TTC549 (cell line): ENCODE data around the gene CDKN1B.
"Not testable (repeated sequence)": the region's sequence is repeated elsewhere in the genome, so short reads cannot be mapped to it uniquely, and the experiment has no call there.

Experiments used
- FAIRE-seq: peaks from 2 replicates; lab custom pipeline; 2012; peaks lifted over from hg19 to GRCh38; lab: Jason Lieb, UNC

Gene CDKN1B

GRCh38 chr12:12724421-12725085 is 7.4 kb downstream of the CDKN1B start:
- no peak for FAIRE-seq

DNA sequence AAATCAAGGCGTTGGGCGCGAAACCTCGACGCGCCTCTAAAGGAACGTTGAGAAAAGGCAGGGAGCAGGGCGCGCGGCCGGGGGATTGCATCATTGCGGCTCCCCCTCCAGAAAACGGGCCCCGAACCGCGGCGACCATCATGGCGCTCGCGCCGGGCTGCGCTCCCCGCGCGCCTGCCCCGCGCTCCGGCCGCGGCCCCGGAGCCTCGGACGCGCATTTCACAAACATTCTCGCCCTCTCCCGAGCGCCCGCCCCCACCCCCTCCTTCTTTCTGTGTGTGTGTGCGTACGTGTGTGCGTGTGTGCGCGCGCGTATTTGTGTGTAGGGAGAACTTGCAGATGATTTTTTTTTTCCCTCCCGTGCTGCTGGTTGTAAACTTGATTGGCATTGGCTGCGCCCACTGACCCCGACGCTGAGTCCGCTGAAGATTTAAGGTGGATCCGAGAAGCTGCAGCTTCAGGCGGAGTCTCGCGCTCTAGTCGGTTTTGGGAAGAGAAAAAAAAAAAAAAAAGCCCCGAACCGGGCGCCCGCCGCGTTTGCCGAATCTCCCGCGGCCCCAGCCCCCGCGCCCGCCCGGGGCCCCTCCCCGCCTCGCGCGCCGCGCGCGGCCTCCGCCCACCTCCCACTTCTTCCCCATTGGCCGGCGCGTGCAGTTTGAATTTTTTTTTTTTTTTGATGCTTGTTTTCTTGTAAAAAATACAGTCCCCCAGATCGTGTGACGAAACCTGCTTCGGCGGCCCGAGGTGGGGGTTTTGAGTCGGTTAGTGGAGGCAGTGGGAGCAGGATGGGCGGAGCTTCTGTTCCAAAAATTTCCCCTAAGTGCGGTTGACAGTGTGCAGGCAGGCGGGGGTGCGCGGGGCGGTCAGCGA is 8.2 kb downstream of the CDKN1B start:
- FAIRE-seq = no peak

DNA sequence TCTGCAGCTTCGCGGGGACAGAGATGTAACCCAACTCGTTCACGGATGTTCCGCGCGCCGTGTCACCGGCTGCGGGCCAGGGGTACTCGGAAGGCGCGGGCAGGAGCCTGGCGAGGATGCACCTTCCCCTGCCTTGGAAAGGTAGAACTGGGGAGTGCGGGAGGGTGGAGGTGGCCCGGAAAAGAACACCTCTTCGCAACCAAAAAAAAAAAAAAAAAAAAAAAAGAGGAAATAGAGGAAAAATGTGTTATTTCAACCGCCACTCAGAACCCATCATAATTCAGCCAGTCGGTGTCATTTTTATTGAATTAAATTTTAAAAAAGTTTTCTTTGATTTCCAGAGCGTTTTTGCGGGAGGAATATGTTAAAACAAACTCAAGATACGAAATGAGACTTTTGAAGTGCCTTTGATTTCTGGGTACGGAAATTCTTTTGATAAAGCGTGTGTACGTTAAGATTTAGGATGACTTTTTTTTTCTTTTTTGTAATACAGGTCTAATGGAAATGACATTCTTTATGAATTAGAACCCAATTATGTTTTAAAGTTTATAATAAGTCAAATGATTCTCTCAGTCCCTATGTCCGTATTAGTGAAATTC is 8.9 kb downstream of the CDKN1B start:
- no peak for FAIRE-seq

DNA sequence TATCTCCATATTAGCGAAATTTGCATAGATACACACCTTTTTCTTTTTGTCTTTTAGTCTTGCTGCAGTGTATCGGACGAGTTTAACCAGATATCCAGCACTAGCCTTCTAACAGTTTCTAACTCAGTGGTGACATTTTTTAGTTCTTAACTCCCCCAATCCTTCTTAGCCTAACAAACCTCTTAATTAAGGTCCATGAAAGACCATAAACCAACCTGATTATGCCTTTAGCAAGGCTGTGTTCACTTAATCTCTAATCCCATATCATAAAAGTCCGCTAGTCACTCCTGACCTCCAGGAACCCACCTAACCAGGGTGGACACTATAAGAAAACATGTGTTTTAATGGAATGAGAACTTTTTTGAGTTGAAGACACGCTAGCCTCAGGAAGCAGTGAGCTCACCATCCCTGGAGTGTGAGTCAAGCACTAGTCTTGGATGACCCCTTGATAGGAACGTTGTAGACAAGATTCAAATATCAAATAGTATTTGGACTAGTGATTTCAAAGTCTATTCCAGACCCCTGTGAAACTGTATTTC is 9.5 kb downstream of the CDKN1B start:
- FAIRE-seq = no peak

- FAIRE-seq = no peak
These were observed 14.0 kb downstream of the CDKN1B start for GRCh38 chr12:12731178-12731577.

GRCh38 chr12:12731785-12732184 is 14.6 kb downstream of the CDKN1B start:
- no peak for FAIRE-seq

- FAIRE-seq = no peak
These were observed 15.9 kb downstream of the CDKN1B start for GRCh38 chr12:12733118-12733517.

GRCh38 chr12:12734054-12734453 is 16.9 kb downstream of the CDKN1B start:
- no peak for FAIRE-seq

GRCh38 chr12:12734561-12735071 is 17.4 kb downstream of the CDKN1B start:
- no peak for FAIRE-seq

- FAIRE-seq = no peak
These were observed 18.1 kb downstream of the CDKN1B start for GRCh38 chr12:12735301-12735700.

DNA sequence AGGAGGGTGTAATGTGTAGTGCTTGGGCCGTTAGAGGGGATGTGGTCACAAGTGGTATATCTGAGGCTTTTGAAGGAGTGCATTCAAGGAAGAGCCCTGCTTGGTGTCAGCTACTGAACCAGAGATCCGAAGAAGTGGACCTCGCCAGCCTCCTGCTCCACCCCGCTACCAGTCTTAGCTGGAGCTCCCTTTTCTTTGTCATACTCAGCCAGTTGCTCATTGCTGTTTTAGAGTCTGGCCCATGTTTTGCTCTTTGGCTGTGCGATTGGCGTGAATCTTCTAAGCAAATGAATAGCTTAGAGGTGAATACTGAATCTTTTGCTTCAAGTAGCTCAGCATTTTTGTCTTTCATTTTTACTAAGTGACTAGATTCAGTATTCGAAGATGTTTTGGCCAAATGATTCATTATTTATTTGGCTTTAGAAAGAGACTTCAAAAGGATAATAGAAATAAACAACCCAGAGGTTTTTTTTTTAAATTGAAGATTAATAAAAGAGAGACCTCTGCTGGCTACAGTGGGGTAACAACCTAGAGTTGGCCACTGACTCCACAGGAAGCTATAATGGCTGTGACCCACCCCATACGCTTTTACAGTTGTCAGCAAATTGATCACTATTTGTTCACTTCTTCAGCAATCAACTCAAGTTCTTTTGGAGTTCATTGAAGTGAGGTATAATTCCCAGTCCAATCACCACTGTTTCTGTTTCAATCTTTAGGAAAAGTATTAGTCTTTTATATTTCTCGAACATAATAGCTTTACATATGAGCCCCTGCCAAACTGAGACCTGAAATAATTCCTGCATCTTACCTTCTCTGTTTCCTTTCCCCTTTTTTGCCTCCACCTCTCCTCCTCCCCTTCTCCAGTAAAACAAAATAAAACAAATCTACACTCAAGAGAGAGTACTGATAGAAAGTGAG is 19.9 kb downstream of the CDKN1B start:
- peak; percentile 78 for FAIRE-seq

DNA sequence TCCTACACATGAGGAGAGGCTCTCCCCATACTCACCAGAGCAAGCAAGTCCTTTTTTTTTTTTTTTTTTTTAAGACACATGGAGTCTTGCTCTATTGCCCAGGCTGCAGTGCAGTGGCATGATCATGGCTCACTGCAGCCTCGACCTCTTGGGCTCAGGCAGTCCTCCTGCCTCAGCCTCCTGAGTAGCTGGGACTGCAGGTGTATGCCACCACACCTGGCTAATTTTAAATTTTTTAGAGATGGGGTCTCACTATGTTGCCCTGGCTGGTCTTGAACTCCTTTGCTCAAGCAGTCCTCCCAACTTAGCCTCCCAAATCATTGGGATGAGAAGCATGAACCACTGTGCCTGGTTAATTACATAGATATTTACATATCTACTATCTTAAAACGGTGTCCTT is 21.0 kb downstream of the CDKN1B start:
- FAIRE-seq = not testable (repeated sequence)

DNA sequence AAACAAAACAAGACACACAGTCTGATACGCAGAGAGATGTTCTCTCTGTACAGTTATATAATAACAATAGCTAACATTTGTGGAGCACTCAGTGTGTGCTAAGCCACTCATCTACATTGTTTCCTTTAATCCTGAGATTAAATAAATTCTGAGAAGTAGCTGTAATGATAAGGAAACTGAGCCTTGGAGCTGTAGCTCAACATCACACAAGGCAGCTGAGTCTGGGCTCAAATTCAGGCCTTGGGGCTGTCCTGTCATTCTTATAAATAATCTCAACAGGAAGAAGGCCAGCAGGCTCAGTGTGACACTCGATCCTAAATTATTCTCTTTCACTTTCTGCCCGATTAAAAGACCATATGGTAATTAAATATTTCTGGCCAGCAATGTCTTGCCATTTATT is 24.5 kb downstream of the CDKN1B start:
- no peak for FAIRE-seq

- no peak for FAIRE-seq
These were observed 27.6 kb downstream of the CDKN1B start for GRCh38 chr12:12744546-12745305.

DNA sequence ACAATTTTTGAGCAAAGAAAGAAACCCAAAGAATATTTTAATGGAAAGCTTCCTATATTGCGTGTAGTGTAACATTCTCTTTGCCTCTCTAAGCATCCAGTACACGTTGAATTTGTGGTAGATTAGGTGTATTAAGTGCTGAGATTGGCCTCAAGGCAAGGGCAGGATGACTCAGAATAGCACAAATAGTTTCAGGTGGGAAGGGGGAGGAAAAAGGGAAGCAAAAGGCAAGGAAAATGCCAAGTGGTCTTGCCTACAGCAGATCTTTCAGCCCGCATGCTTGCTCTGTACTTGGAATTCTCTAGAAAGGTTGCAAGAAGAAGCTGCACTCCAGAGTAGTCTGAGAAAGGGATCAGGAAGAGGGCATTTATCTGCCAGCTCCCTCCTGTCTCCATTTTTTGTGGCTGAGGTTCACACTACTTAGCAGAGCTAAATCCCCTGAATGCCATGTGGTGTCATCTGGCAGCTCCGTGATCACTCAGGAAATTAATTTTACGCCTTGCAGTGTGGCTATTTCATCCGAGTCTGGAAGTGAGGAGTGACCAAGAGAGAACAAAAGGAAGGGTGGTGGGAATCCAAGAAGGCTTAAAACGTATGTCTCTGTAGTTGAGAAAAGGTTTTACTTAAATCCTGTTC is 28.5 kb downstream of the CDKN1B start:
- no peak for FAIRE-seq

DNA sequence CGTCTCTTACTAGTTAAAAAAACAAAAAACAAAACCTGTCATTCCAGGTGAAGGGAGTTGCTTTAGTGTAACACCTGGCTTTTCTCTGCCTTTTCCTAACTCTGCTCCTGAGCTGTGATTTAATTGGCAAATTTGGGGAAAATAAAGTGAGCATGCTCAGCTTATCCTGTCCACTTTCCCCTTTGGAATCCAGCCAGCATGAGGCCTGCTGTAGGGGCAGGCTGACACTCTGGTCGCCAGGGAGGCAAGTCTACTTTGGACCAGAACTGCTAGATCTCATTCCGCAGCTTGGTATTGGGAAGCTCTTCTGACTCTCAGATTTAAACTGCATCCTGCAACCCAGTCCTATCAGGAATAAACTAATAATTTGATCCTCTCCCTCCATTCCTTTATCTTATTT is 30.1 kb downstream of the CDKN1B start:
- FAIRE-seq = no peak

DNA sequence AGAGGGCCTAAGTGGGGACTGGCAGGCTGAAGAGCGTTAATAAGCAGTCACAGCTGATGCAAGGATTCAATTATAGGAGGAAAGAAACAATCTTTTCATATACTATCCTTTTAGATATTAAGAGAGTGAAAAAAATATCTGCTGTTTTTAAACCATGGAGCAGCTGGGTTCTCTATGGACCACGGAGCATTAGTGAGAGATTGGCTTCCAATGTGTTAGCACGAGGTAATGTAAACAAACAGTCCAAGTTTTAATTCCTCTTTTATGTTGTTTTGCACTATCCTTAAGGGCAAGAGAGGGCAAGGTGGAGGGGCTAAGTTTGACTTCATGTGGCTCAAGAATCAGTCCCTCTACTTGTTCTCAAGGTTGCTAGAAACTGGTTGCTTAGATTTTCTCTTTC is 30.9 kb downstream of the CDKN1B start:
- no peak for FAIRE-seq

GRCh38 chr12:12749433-12749832 is 32.3 kb downstream of the CDKN1B start:
- FAIRE-seq = no peak

GRCh38 chr12:12755923-12756322 is 38.8 kb downstream of the CDKN1B start:
- no peak for FAIRE-seq

DNA sequence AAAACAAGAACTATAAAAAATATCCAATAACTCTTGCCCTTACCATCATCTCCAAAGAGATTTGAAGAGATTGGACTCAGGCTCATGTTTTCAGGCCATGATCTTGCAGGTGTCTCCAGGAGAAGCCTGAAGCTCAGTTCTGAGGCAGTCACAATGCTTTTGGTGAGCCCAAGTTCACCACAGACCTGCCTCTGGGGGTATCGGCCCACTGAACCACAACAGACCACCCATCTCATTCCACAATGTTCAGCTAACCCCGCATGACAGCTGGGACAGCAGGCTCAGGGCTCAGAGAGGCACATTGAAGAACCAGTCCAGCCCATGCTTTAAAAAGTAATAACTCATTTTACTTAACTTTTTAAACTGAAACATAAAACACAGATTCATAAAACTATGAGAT is 40.0 kb downstream of the CDKN1B start:
- FAIRE-seq = no peak
